Measurements from ENCODE around the gene SLC2A10.

SLC2A10 gene

GRCh38 chr20:46672543-46673148 lies 36.8 kb upstream of the SLC2A10 start:
- ChIA-PET CTCF (interaction anchor here (0.6 to 1.1 kb wide), 3 partner anchors 8 to 14 kb away, joined by 3 read pairs; no protein-coding TSS in a partner anchor), POLR2A (no interaction called here)
- no peak overlapping the region for H3K27ac ChIP-seq (ENCODE audit: extremely low read depth, low read depth, low read length)
- TF ChIP-seq ZNF302 (tag by site-specific recombination; IDR thresholded peaks at IDR 0.05; ENCODE audit: low read depth): no peak
- no peak for TF ChIP-seq ZNF747 (tag by site-specific recombination; IDR thresholded peaks at IDR 0.05)
- TF ChIP-seq SP7 (tag by site-specific recombination; IDR thresholded peaks at IDR 0.05): no peak
- TF ChIP-seq ZNF514 (tag by site-specific recombination; IDR thresholded peaks at IDR 0.05): no peak
- no peak for TF ChIP-seq YY2 (tag by site-specific recombination; IDR thresholded peaks at IDR 0.05)
- TF ChIP-seq PRDM4 (tag by site-specific recombination; IDR thresholded peaks at IDR 0.05): no peak
- TF ChIP-seq CTCF (tag by site-specific recombination; IDR thresholded peaks at IDR 0.05): no peak
- TF ChIP-seq EGR2 (tag by site-specific recombination; IDR thresholded peaks at IDR 0.05; ENCODE audit: low read depth): no peak
- no peak for TF ChIP-seq ZNF521 (tag by site-specific recombination; IDR thresholded peaks at IDR 0.05)
- no peak for TF ChIP-seq ZNF404 (tag by site-specific recombination; IDR thresholded peaks at IDR 0.05)
- no peak for TF ChIP-seq ZNF132 (tag by site-specific recombination; IDR thresholded peaks at IDR 0.05; ENCODE audit: borderline replicate concordance)
- no peak for TF ChIP-seq ZNF776 (tag by site-specific recombination; IDR thresholded peaks at IDR 0.05; ENCODE audit: borderline replicate concordance)
- no peak for TF ChIP-seq ZNF266 (tag by site-specific recombination; IDR thresholded peaks at IDR 0.05; ENCODE audit: low read depth)
- no peak for TF ChIP-seq SETDB1 (IDR thresholded peaks at IDR 0.05; ENCODE audit: insufficient read length, low read length)
- no peak for TF ChIP-seq ZFHX2 (tag by site-specific recombination; conservative IDR thresholded peaks at IDR 0.05)
- TF ChIP-seq ZNF580 (tag by site-specific recombination; IDR thresholded peaks at IDR 0.05): no peak
- no peak for TF ChIP-seq ZNF707 (tag by site-specific recombination; IDR thresholded peaks at IDR 0.05)
- no peak for TF ChIP-seq OVOL3 (tag by site-specific recombination; IDR thresholded peaks at IDR 0.05)
- H3K36me3 ChIP-seq (ENCODE audit: control insufficient read depth in 2 of 2, insufficient read depth in 1 of 2, low read length in 2 of 2): no peaks in the 10 kb centered on the region
- H3K9me3 ChIP-seq (ENCODE audit: control insufficient read depth, insufficient read depth, low read depth, low read length): no peaks in the 10 kb centered on the region
- H3K4me1 ChIP-seq (ENCODE audit: control insufficient read depth, insufficient read depth, low read length): no peaks in the 10 kb centered on the region
- H3K4me3 ChIP-seq (ENCODE audit: low read depth, low read length): no peak overlapping the region

GRCh38 chr20:46673394-46674252 lies 35.8 kb upstream of the SLC2A10 start:
- H3K9me3 ChIP-seq (ENCODE audit: control insufficient read depth, insufficient read depth, low read depth, low read length): no peaks in the 10 kb centered on the region
- H3K4me1 ChIP-seq (ENCODE audit: control insufficient read depth, insufficient read depth, low read length): no peaks in the 10 kb centered on the region
- ChIA-PET POLR2A (no interaction called here), CTCF (no interaction called here)
- H3K4me3 ChIP-seq (ENCODE audit: low read depth, low read length): no peak overlapping the region
- no peak for TF ChIP-seq ZNF155 (tag by site-specific recombination; IDR thresholded peaks at IDR 0.05)
- no peak for TF ChIP-seq ZNF132 (tag by site-specific recombination; IDR thresholded peaks at IDR 0.05; ENCODE audit: borderline replicate concordance)
- TF ChIP-seq ZNF341 (tag by site-specific recombination; IDR thresholded peaks at IDR 0.05; ENCODE audit: low read depth): no peak
- TF ChIP-seq ZNF623 (tag by site-specific recombination; IDR thresholded peaks at IDR 0.05): no peak
- TF ChIP-seq BCL11B (tag by site-specific recombination; IDR thresholded peaks at IDR 0.05; ENCODE audit: low read depth): no peak
- H3K27ac ChIP-seq (ENCODE audit: extremely low read depth, low read depth, low read length): no peak overlapping the region
- H3K36me3 ChIP-seq (ENCODE audit: control insufficient read depth in 2 of 2, insufficient read depth in 1 of 2, low read length in 2 of 2): no peaks in the 10 kb centered on the region
